Measurements from ENCODE around the gene MRPL2.

GRCh38 chr6:43060755-43061633 is 1.8 kb upstream of the MRPL2 start:
- TF ChIP-seq CTCF (IDR thresholded peaks at IDR 0.05; ENCODE audit: insufficient read depth, low read depth, low read length) (no peak), EZH2 (IDR thresholded peaks at IDR 0.05; ENCODE audit: insufficient read depth, low read length) (no peak)
